ENCODE data around the gene VPS4A.
A peak's percentile ranks its signal among the peaks of the same experiment; 100 is the strongest.
"Not testable (repeated sequence)": the region's sequence is repeated elsewhere in the genome, so short reads cannot be mapped to it uniquely, and the experiment has no call there.

Gene VPS4A

GRCh38 chr16:69327585-69328310, 16.6 kb downstream of the VPS4A start:
- DNase-seq (ENCODE audit: low spot score): no peak

GRCh38 chr16:69328854-69329316, 17.7 kb downstream of the VPS4A start:
- DNase-seq (ENCODE audit: low spot score): no peak

GRCh38 chr16:69329369-69330285, 18.5 kb downstream of the VPS4A start:
- DNase-seq (ENCODE audit: low spot score): peak; percentile 57

GRCh38 chr16:69330286-69331109, 19.3 kb downstream of the VPS4A start, which contains the start of gene PDF:
Gene PDF (minus strand): TSS chr16:69330588. CDS start chr16:69330570, 18 bp downstream.
- peak; percentile 97 for DNase-seq (ENCODE audit: low spot score)

GRCh38 chr16:69334696-69335095, 23.5 kb downstream of the VPS4A start:
- DNase-seq (ENCODE audit: low spot score): no peak

- no peak for DNase-seq (ENCODE audit: low spot score)
Measured at GRCh38 chr16:69338557-69339288, 27.6 kb downstream of the VPS4A start.

- peak; percentile 96 for DNase-seq (ENCODE audit: low spot score)
Measured at GRCh38 chr16:69339289-69340094, 28.3 kb downstream of the VPS4A start, which contains the start of the genes COG8 and NIP7. Gene COG8 (minus strand): TSS chr16:69339564. CDS start chr16:69339552, 12 bp downstream. Gene NIP7 (plus strand): TSS chr16:69339772. CDS start chr16:69339830, 58 bp downstream.

GRCh38 chr16:69340095-69340644, 29.0 kb downstream of the VPS4A start:
- peak; percentile 27 for DNase-seq (ENCODE audit: low spot score)

GRCh38 chr16:69344171-69344570, 33.0 kb downstream of the VPS4A start:
- no peak for DNase-seq (ENCODE audit: low spot score)

GRCh38 chr16:69345923-69346322, 34.8 kb downstream of the VPS4A start:
- DNase-seq (ENCODE audit: low spot score): no peak

GRCh38 chr16:69346683-69347082, 35.5 kb downstream of the VPS4A start:
- no peak for DNase-seq (ENCODE audit: low spot score)

GRCh38 chr16:69348222-69348621, 37.1 kb downstream of the VPS4A start:
- no peak for DNase-seq (ENCODE audit: low spot score)

- DNase-seq (ENCODE audit: low spot score): no peak
Measured at GRCh38 chr16:69349536-69349935, 38.4 kb downstream of the VPS4A start.

GRCh38 chr16:69350536-69351133, 39.5 kb downstream of the VPS4A start:
- DNase-seq (ENCODE audit: low spot score): no peak

- DNase-seq (ENCODE audit: low spot score): no peak
Measured at GRCh38 chr16:69351309-69352027, 40.3 kb downstream of the VPS4A start, which contains the start of gene TMED6. Gene TMED6 (minus strand): TSS chr16:69351786. CDS start chr16:69351753, 33 bp downstream.

GRCh38 chr16:69360070-69360469, 48.9 kb downstream of the VPS4A start:
- DNase-seq (ENCODE audit: low spot score): not testable (repeated sequence)

- no peak for DNase-seq (ENCODE audit: low spot score)
Measured at GRCh38 chr16:69363281-69363717, 52.1 kb downstream of the VPS4A start.

- DNase-seq (ENCODE audit: low spot score): no peak
Measured at GRCh38 chr16:69364088-69364487, 52.9 kb downstream of the VPS4A start.

GRCh38 chr16:69365901-69366300, 54.8 kb downstream of the VPS4A start:
- DNase-seq (ENCODE audit: low spot score): no peak
